Superior temporal gyrus (tissue), 1 donor: ENCODE measurements around the gene TRERF1.
A peak's percentile ranks its signal among the peaks of the same experiment; 100 is the strongest.
"Not testable (repeated sequence)": the region's sequence is repeated elsewhere in the genome, so short reads cannot be mapped to it uniquely, and the experiment has no call there.

ENCODE experiments used
- DNase-seq: peaks from one replicate; pipeline ENCODE4 v3.0.0-alpha.2; 2016; ENCODE audit errors: extremely low spot score

Gene TRERF1

GRCh38 chr6:42220807-42221206 is 230.9 kb downstream of the TRERF1 start:
- no peak for DNase-seq

GRCh38 chr6:42217519-42218367 is 234.0 kb downstream of the TRERF1 start, which contains the start of gene MRPS10:
MRPS10 (minus strand) TSS chr6:42217861; CDS start chr6:42217849, 12 bp downstream.
- DNase-seq: peak; percentile 97

GRCh38 chr6:42217157-42217518 is 234.6 kb downstream of the TRERF1 start:
- no peak for DNase-seq

GRCh38 chr6:42216495-42216894 is 235.2 kb downstream of the TRERF1 start:
- not testable (repeated sequence) for DNase-seq

GRCh38 chr6:42212442-42212841 is 239.3 kb downstream of the TRERF1 start:
- no peak for DNase-seq

GRCh38 chr6:42211726-42212125 is 240.0 kb downstream of the TRERF1 start:
- no peak for DNase-seq

GRCh38 chr6:42210551-42210950 is 241.2 kb downstream of the TRERF1 start:
- DNase-seq: no peak

GRCh38 chr6:42207559-42207958 is 244.2 kb downstream of the TRERF1 start:
- DNase-seq: not testable (repeated sequence)

- no peak for DNase-seq
Observed at GRCh38 chr6:42204768-42205282, 246.9 kb downstream of the TRERF1 start.

- DNase-seq: no peak
Observed at GRCh38 chr6:42203183-42203582, 248.5 kb downstream of the TRERF1 start.

- DNase-seq: not testable (repeated sequence)
Observed at GRCh38 chr6:42202131-42202915, 249.4 kb downstream of the TRERF1 start.

- DNase-seq: no peak
Observed at GRCh38 chr6:42201382-42201781, 250.3 kb downstream of the TRERF1 start.

GRCh38 chr6:42200035-42200434 is 251.7 kb downstream of the TRERF1 start:
- DNase-seq: peak; percentile 65

GRCh38 chr6:42199106-42199981 is 252.4 kb downstream of the TRERF1 start:
- DNase-seq: no peak

- DNase-seq: no peak
Observed at GRCh38 chr6:42197555-42198362, 254.0 kb downstream of the TRERF1 start.

- DNase-seq: no peak
Observed at GRCh38 chr6:42195415-42195814, 256.3 kb downstream of the TRERF1 start.

- no peak for DNase-seq
Observed at GRCh38 chr6:42194056-42194455, 257.7 kb downstream of the TRERF1 start.

GRCh38 chr6:42193491-42193894 is 258.2 kb downstream of the TRERF1 start:
- DNase-seq: no peak

- not testable (repeated sequence) for DNase-seq
Observed at GRCh38 chr6:42192385-42192784, 259.3 kb downstream of the TRERF1 start.

GRCh38 chr6:42190554-42191183 is 261.1 kb downstream of the TRERF1 start:
- no peak for DNase-seq
